ENCODE measurements around the gene MCF2. TPM values are rescaled to one million over a fixed set of nuclear protein-coding genes. Genes with fewer than 3 reads are reported as not detected.

MCF2 gene
- total and polyA plus RNA-seq, 10 of the 15 experiments (the other 5 are each of a cell fraction or from before 2014, with no cell fraction given) = 0.07 to 3.3 (median 0.42) TPM

DNA sequence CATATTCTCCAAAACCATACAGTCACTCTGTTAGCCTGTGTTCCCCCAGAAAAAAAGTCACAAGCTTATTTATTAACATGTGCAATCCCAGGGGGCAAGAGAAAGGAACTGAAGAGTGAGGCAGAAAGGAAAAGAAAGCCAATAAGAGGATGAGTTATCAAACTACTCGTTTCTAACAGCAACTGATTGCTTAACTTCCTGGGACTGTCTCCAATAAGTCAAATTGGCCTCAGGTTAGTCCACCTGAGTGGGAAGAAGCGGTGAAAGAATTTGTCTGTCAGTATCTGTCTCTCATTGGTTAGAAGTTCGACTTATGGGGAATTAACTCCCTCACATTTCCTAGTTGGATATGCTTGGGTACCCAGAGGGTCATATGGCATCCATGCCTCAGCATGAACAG, 163.4 kb downstream of the MCF2 start:
- Histone ChIP-seq H2AFZ (ENCODE audit: control insufficient read depth, low read depth, low read length) (no peak overlapping the region), H3K4me2 (ENCODE audit: control insufficient read depth, insufficient read depth) (no peak overlapping the region), H3K27ac (ENCODE audit: control insufficient read depth, insufficient read depth) (no peak overlapping the region), H3K36me3 (ENCODE audit: control insufficient read depth in 2 of 2, insufficient read depth in 2 of 2, low read length in 1 of 2) (no peaks in the 10 kb centered on the region), H3K27me3 (replicated peaks in 1 of 2; ENCODE audit: control insufficient read depth in 2 of 2, insufficient read depth in 2 of 2, low read length in 1 of 2) (no peaks in the 10 kb centered on the region), H4K20me1 (ENCODE audit: control insufficient read depth, insufficient read depth) (no peaks in the 10 kb centered on the region), H3K79me2 (ENCODE audit: control insufficient read depth, insufficient read depth, low read length) (no peaks in the 10 kb centered on the region), H3K9ac (ENCODE audit: control insufficient read depth, insufficient read depth, low read length) (no peak overlapping the region), H3K4me1 (ENCODE audit: control insufficient read depth, insufficient read depth, low read length) (no peaks in the 10 kb centered on the region), H3K9me3 (replicated peaks; ENCODE audit: control insufficient read depth, insufficient read depth, low read length) (no peaks in the 10 kb centered on the region), H3K4me3 (no peak overlapping the region)
- no TSS peak for BruUV-seq (replicated peaks)
- SMC1A ChIA-PET (ENCODE audit: uncharacterized antibody, unreplicated experiment) = interaction anchor here (1.0 to 2.1 kb wide), 3 partner anchors 10 to 24 kb away, joined by 3 to 6 read pairs (median 4); no protein-coding TSS in a partner anchor
- in situ Hi-C loops (cut with MboI) (no loop called here), intact Hi-C loops (cut with micrococcal nuclease; ENCODE audit: unreplicated experiment) (no loop called here)
- no peak for DNase-seq (ENCODE audit: low read depth, low spot score)
- TF ChIP-seq, protein P1, sequence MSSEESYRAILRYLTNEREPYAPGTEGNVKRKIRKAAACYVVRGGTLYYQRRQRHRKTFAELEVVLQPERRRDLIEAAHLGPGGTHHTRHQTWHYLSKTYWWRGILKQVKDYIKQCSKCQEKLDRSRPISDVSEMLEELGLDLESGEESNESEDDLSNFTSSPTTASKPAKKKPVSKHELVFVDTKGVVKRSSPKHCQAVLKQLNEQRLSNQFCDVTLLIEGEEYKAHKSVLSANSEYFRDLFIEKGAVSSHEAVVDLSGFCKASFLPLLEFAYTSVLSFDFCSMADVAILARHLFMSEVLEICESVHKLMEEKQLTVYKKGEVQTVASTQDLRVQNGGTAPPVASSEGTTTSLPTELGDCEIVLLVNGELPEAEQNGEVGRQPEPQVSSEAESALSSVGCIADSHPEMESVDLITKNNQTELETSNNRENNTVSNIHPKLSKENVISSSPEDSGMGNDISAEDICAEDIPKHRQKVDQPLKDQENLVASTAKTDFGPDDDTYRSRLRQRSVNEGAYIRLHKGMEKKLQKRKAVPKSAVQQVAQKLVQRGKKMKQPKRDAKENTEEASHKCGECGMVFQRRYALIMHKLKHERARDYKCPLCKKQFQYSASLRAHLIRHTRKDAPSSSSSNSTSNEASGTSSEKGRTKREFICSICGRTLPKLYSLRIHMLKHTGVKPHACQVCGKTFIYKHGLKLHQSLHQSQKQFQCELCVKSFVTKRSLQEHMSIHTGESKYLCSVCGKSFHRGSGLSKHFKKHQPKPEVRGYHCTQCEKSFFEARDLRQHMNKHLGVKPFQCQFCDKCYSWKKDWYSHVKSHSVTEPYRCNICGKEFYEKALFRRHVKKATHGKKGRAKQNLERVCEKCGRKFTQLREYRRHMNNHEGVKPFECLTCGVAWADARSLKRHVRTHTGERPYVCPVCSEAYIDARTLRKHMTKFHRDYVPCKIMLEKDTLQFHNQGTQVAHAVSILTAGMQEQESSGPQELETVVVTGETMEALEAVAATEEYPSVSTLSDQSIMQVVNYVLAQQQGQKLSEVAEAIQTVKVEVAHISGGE (CRISPR knock-in tag; IDR thresholded peaks at IDR 0.05) = no peak
- TF ChIP-seq SMAD5 (IDR thresholded peaks at IDR 0.05; ENCODE audit: low read depth) = no peak
- no peak for TF ChIP-seq CHD2 (IDR thresholded peaks at IDR 0.05; ENCODE audit: borderline replicate concordance, low read depth, low read length)
- WGBS (ENCODE audit: insufficient coverage, insufficient replicate concordance, low lambda C conversion rate, missing lambda C conversion rate) = 10% methylated on average over 3 of the region's 3 CpGs
- RAD21 ChIA-PET (ENCODE audit: unreplicated experiment) = no interaction called here
- CTCF ChIA-PET = interaction anchor here (0.6 to 1.1 kb wide), 2 partner anchors 13 to 47 kb away, joined by 3 read pairs; no protein-coding TSS in a partner anchor
- POLR2A ChIA-PET = no interaction called here
- no peak for ATAC-seq
- no peak for FAIRE-seq

DNA sequence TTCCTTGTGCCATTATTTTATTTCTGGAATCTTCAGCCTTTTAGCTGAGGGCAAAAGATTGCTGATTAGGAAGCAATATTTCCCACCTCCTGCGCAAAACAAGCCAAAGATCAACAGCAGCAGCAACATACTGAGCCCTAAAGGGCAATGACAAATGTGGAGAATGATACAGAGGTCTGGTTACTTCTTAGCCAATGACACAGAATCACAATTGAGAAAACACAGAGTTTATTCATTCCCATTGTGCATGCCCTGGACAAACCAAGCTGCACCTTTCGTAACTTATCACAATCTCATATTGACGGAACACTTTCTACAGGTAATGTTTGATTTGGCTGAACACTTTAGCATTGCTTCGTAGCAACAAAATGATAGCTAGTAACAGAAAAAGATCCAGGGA, 164.0 kb downstream of the MCF2 start:
- Histone ChIP-seq H3K27ac (ENCODE audit: control insufficient read depth, insufficient read depth) (no peak overlapping the region), H3K9me3 (replicated peaks; ENCODE audit: control insufficient read depth, insufficient read depth, low read length) (no peaks in the 10 kb centered on the region), H4K20me1 (ENCODE audit: control insufficient read depth, insufficient read depth) (no peaks in the 10 kb centered on the region), H3K4me1 (ENCODE audit: control insufficient read depth, insufficient read depth, low read length) (no peaks in the 10 kb centered on the region), H3K4me2 (ENCODE audit: control insufficient read depth, insufficient read depth) (no peak overlapping the region), H3K9ac (ENCODE audit: control insufficient read depth, insufficient read depth, low read length) (no peak overlapping the region), H3K79me2 (ENCODE audit: control insufficient read depth, insufficient read depth, low read length) (no peaks in the 10 kb centered on the region), H3K27me3 (replicated peaks in 1 of 2; ENCODE audit: control insufficient read depth in 2 of 2, insufficient read depth in 2 of 2, low read length in 1 of 2) (no peaks in the 10 kb centered on the region), H3K4me3 (no peak overlapping the region), H2AFZ (ENCODE audit: control insufficient read depth, low read depth, low read length) (no peak overlapping the region), H3K36me3 (ENCODE audit: control insufficient read depth in 2 of 2, insufficient read depth in 2 of 2, low read length in 1 of 2) (no peaks in the 10 kb centered on the region)
- SMC1A ChIA-PET (ENCODE audit: uncharacterized antibody, unreplicated experiment) = interaction anchor here (1.0 to 1.2 kb wide), 2 partner anchors 23 kb away, joined by 3 to 4 read pairs; no protein-coding TSS in a partner anchor
- RAD21 ChIA-PET (ENCODE audit: unreplicated experiment) = no interaction called here
- WGBS (ENCODE audit: insufficient coverage, insufficient replicate concordance, low lambda C conversion rate, missing lambda C conversion rate) = 28% methylated on average over 4 of the region's 4 CpGs
- ATAC-seq (no peak), DNase-seq (ENCODE audit: low read depth, low spot score) (no peak), FAIRE-seq (no peak)
- CTCF ChIA-PET = interaction anchor here (1.1 kb wide), 1 partner anchor 13 kb away, joined by 3 read pairs; no protein-coding TSS in a partner anchor
- POLR2A ChIA-PET = no interaction called here
- BruUV-seq (replicated peaks) = no TSS peak
- in situ Hi-C loops (cut with MboI) (no loop called here), intact Hi-C loops (cut with micrococcal nuclease; ENCODE audit: unreplicated experiment) (no loop called here)
- TF ChIP-seq CBX5 (IDR thresholded peaks at IDR 0.05; ENCODE audit: low read depth) = no peak
- TF ChIP-seq SREBF2 (IDR thresholded peaks at IDR 0.05; ENCODE audit: low read length) = no peak
- TF ChIP-seq MXI1 (IDR thresholded peaks at IDR 0.05; ENCODE audit: low read depth, low read length) = no peak
- TF ChIP-seq ETV6 (conservative IDR thresholded peaks at IDR 0.05 in 1 of 2, IDR thresholded peaks at IDR 0.05 in 1 of 2; ENCODE audit: borderline replicate concordance in 1 of 2, low read depth in 1 of 2) = no peak
- no peak for TF ChIP-seq MYB (IDR thresholded peaks at IDR 0.05; ENCODE audit: borderline replicate concordance, low read depth, low read length)
- no peak for TF ChIP-seq ESRRA (IDR thresholded peaks at IDR 0.05; ENCODE audit: low read length)
- TF ChIP-seq ZNF217 (IDR thresholded peaks at IDR 0.05) = no peak
- TF ChIP-seq POLR2AphosphoS5 (IDR thresholded peaks at IDR 0.05; ENCODE audit: low read length) = no peak
- no peak for TF ChIP-seq MEF2B (IDR thresholded peaks at IDR 0.05; ENCODE audit: partially characterized antibody, poor library complexity, severe bottlenecking)
- TF ChIP-seq CEBPB (IDR thresholded peaks at IDR 0.05; ENCODE audit: borderline replicate concordance in 1 of 2, low read depth in 2 of 2, low read length in 2 of 2) = no peak
- no peak for TF ChIP-seq NFXL1 (IDR thresholded peaks at IDR 0.05; ENCODE audit: borderline replicate concordance)
- no peak for TF ChIP-seq MTA3 (IDR thresholded peaks at IDR 0.05; ENCODE audit: borderline replicate concordance, low read length)
- TF ChIP-seq WRNIP1 (IDR thresholded peaks at IDR 0.05; ENCODE audit: borderline replicate concordance, low read depth, low read length) = no peak
